HG03558 (cell line): Measurements from ENCODE around the gene TMEM176A.

Experiments
- ATAC-seq: cut with Tn5 transposase; IDR thresholded peaks from one replicate; pipeline ENCODE4 v1.9.1; 2021; ENCODE audit warnings: moderate number of reproducible peaks; ENCODE audit not compliant: unreplicated experiment; ENCODE audit errors: extremely low read depth

The TMEM176A gene

GRCh38 chr7:150787321-150788281 is 13.0 kb upstream of the TMEM176A start:
- no peak for ATAC-seq

- no peak for ATAC-seq
Measured at GRCh38 chr7:150788474-150789269, 11.9 kb upstream of the TMEM176A start.

- no peak for ATAC-seq
Measured at GRCh38 chr7:150790416-150791075, 10.0 kb upstream of the TMEM176A start.

- ATAC-seq, result no peak
Measured at GRCh38 chr7:150791304-150791703, 9.3 kb upstream of the TMEM176A start.

- ATAC-seq, result no peak
Measured at GRCh38 chr7:150791746-150792452, 8.7 kb upstream of the TMEM176A start.

- ATAC-seq, result no peak
Measured at GRCh38 chr7:150793569-150794238, 6.9 kb upstream of the TMEM176A start.

GRCh38 chr7:150797661-150798060 is 2.9 kb upstream of the TMEM176A start:
- no peak for ATAC-seq

GRCh38 chr7:150799156-150799555 is 1.4 kb upstream of the TMEM176A start:
- ATAC-seq, result no peak

GRCh38 chr7:150799741-150800580 is 608 bp upstream of the TMEM176A start, which contains the start of gene TMEM176B:
TMEM176B (minus strand) TSS chr7:150800364; CDS start chr7:150796569, 3,795 bp downstream.
- ATAC-seq, result no peak

- ATAC-seq, result no peak
Measured at GRCh38 chr7:150801242-150801945, 825 bp downstream of the TMEM176A start.

- no peak for ATAC-seq
Measured at GRCh38 chr7:150801946-150802771, 1.6 kb downstream of the TMEM176A start.

GRCh38 chr7:150803161-150803860 is 2.7 kb downstream of the TMEM176A start:
- ATAC-seq, result no peak

- no peak for ATAC-seq
Measured at GRCh38 chr7:150804802-150805201, 4.2 kb downstream of the TMEM176A start.

- no peak for ATAC-seq
Measured at GRCh38 chr7:150805864-150806263, 5.3 kb downstream of the TMEM176A start.

GRCh38 chr7:150806454-150806853 is 5.9 kb downstream of the TMEM176A start:
- no peak for ATAC-seq

GRCh38 chr7:150806863-150807262 is 6.3 kb downstream of the TMEM176A start:
- no peak for ATAC-seq
